GM21825 (cell line): ENCODE measurements around the gene ANO10.
"Not testable (repeated sequence)": the region's sequence is repeated elsewhere in the genome, so short reads cannot be mapped to it uniquely, and the experiment has no call there.

ENCODE experiments used
- ATAC-seq: cut with Tn5 transposase; IDR thresholded peaks from one replicate; pipeline ENCODE4 v1.9.1; 2021; ENCODE audit warnings: mild to moderate bottlenecking, moderate library complexity; ENCODE audit not compliant: unreplicated experiment

The ANO10 gene

GRCh38 chr3:43379343-43379742 lies 242.5 kb downstream of the ANO10 start:
- ATAC-seq, result no peak

DNA sequence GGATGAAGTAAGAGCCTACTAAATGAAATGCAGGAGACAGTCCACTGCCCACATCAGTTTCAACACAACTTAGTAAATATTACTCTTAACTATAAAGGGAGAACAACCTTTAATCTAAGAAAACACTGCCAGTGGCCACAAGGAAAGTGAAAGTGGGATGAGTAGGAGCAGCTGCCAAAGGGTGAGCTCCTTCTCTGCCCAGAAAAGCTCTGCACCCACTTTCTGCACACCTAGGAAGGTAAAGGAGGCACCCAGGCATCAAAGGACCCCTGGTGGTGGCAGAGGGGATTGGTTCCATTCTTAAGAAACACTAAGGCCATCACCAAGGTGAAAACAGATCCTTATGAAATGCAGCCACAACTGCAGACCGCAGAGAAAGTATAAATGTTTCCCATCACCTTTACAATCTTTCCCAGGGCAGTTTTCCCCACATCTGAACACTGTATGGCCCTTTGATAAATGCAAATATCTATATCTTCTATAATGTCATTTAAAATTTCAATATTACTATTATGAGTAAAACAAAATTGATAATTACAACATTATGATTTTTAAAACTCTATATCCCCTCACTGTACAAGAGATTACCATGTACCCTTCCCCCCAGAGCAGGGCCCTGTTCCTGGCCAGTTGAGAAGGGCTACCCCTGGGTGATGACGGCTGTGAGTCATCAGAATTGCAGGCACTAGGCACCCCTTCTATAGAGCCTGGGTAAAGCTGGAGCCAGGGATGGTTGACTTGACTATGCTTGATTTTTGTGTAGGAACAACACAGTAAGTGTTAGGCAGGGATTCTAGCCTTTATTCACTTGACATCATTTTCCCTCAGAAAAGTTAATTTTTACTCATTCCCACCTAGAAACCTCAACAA lies 243.5 kb downstream of the ANO10 start:
- no peak for ATAC-seq

GRCh38 chr3:43373560-43373928 lies 248.3 kb downstream of the ANO10 start:
- ATAC-seq, result no peak

DNA sequence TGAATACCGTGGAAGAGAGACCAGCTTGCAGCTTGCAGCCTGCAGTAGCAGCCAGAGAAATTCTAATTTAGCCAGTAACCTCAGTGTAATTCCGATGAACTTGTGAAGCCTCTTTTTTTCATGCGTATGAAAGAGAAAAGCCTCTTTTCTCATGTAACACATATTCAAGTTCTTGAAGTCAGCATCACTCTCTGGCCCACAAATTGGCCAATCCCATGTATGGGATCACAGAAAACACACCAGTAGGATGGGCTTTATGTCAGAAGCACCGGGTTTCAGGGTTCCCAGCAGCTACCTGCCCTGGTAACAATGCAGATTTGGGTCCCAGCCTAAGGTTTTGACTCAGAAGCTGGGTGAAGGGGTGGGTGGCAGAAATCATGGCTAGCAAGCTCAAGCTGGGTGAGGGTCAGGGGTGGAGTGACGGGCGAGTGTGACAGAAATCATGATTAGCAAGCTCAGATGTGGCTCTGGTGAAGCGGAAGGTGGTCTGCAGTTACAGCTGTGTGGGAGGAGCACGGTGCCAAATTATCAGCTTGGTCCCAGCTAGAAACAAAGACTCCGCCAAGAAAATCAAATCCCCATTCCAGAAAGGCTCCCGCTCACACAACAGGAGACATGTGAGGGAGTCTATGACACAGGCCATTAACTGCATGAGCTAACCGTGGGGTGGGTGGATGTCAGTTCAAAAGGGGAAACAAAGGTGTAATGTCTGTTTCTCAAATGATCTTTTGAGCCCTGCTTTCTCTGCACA lies 248.8 kb downstream of the ANO10 start:
- no peak for ATAC-seq

- no peak for ATAC-seq
These were observed 249.6 kb downstream of the ANO10 start for GRCh38 chr3:43372007-43372740.

DNA sequence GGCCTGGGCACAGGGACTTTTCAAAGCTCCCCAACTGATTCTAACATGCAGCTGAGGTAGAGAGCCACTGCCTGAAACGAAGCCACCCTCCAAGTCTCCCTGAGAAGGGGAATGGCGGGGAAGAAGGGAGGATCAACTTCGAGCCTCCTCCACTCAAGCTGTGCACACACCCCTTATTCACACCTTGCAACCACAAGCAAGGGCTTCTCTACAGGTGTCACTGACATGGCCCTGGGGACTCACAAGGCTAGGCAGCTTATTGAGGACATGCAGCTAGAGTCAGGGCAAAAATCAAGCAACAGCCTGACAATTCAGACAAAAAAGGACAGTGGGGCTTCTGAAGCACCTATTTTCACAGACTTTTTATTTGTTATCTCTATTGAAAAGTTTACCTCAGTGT lies 250.3 kb downstream of the ANO10 start:
- ATAC-seq, result no peak

- ATAC-seq, result no peak
These were observed 251.4 kb downstream of the ANO10 start for GRCh38 chr3:43370293-43370980.

GRCh38 chr3:43369404-43370292 lies 252.2 kb downstream of the ANO10 start:
- no peak for ATAC-seq

DNA sequence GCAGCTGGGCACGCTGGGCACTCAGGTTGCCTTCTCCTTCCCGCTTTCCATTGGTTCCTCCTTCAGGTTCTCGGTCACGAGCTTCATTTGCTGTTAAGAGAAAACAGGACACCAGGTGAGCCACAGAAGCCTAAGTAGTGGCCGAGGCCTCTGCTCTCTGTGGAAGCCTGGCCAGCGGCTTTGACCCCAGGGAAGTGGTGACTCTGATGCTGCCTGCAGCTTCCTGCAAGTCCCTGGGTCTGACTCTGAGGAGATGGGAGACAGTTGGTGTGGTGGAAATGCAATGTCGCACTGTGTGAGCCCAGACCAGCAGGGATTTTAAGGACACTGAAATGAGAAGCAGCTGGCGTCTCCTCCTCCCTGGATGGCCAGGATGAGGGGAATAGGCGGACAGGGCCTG lies 254.9 kb downstream of the ANO10 start:
- no peak for ATAC-seq

DNA sequence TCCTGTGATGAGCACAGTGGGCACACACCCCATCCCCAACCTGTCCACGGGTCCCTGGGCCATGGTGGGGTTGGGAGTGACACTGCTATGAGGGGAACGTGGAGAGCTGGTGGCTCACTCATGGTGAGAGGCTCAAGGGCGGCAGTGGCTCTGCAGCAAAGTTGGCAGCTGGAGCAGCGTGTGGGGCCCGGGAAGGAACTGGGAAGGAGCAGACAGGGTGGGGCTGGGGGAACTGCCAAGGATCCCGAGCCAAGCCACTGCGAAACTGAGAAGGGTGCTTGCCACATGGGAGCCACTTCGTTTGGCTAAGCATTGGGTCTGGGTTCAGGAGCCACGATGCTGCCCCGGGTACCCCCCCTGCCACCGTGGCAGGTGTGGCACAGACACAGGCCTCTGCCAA lies 255.3 kb downstream of the ANO10 start:
- ATAC-seq, result no peak

DNA sequence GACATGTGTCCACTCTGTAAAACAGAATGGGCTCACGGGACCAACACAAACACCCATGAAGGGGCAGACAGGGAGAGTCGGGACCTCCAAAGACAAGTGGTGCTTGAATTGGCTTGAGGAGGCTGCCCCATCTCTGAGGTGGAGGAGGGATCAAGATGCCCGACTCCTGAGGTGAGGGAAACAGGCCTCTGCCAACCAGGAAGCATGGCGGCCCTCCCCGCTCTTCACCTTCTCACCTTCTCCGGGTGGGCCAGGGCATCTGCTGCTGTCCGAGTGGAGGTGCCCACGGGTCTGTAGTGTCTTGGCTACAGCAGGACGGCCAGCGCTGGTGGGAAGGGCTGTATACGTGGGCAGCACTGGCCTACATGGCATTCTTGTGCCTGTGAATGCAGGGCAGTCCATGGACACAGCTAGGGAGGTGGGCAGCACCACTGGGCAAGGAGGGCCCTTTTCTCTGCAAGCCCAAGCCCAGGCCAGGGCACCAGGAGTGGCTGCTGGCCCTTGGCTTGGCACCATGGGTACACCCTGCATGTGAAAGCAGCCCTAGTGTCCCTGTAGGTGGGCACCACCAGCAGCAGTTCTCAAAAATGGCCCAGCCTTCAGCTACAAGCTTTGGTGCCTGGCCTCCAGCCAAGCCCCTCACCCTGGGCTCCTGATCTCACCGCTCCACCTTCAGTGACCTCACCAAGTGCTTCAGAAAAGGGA lies 256.1 kb downstream of the ANO10 start:
- ATAC-seq, result no peak

DNA sequence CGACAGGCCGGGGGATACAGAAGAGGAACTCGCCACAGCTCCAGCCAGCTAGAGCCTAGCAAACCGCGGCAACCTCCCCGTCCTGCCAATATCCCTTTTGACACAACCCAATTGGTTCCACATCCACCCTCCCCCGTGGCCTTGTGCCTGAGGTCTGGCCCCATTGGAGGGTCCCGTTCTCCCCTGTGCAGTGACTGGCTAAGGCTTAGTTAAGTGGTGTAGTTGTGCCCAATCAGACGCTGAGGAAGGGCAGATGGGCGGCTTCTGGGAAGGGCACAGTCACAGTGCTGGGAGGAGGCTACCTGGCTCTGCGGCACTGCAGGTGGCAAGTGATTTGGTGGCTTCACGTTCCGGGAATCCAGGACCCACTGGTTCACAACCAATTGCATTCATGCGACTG lies 256.9 kb downstream of the ANO10 start:
- ATAC-seq, result no peak

DNA sequence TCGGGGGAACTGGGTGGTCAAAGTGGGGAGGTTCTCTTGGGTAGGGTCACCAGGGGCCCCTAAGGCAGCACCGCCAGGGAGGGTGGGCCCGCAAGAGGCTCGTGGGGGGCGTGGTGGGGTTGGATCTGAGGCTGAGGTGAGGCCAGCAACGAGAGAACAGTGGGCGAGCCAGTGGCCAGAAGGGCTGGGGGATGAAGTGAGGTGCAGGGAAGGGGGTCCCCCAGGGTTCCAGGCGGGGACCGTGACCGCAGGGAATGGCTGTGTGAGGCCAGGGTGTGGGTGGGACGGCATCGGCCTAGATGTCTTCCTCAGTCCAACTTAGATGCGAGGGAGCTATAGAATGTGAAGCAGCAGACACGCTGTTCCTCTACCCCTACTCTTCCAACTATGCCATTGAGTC lies 257.3 kb downstream of the ANO10 start:
- no peak for ATAC-seq

- ATAC-seq, result no peak
These were observed 258.1 kb downstream of the ANO10 start for GRCh38 chr3:43363621-43364266.

- ATAC-seq, result no peak
These were observed 258.9 kb downstream of the ANO10 start for GRCh38 chr3:43362961-43363360.

GRCh38 chr3:43362183-43362582 lies 259.6 kb downstream of the ANO10 start:
- no peak for ATAC-seq

DNA sequence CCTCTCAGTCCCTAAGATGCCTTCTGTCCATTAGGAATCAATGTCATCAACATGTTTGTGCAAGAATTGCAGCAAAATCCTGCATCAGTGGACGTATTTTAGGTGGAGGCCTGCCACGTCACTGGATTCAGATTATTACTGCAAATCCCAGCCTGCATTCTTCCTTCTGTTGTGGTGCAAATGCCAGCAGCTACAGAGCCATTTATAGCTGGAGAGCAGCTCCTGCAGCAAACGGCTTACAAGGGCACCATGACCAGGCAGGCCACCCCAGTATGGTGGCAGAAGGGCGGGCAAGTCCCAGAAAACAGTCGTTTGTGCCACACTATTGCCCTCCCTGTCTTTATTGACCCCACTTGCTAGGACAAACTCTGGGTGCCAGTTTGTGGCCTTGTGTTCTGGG lies 260.7 kb downstream of the ANO10 start:
- ATAC-seq, result no peak

DNA sequence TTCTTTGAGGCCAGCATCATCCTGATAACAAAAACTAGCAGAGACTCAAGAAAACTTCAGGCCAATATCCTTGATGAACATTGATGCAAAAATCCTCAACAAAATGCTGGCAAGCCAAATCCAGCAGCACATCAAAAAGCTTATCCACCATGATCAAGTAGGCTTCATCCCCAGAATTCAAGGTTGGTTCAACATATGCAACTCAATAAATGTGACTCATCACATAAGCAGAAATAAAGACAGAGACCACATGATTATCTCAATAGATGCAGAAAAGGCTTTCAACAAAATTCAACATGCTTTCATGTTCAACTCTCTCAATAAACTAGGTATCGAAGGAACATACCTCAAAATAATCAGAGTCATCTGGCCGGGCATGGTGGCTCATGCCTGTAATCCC lies 265.8 kb downstream of the ANO10 start:
- ATAC-seq, result not testable (repeated sequence)
